Stimulated activated CD8-positive, alpha-beta memory T cell treated with anti-CD3 and anti-CD28 coated beads, Interleukin-15, amount 100 ng/mL, for 1 hour (primary cell): ENCODE results near the gene IL5.
"Not testable (repeated sequence)": the region's sequence is repeated elsewhere in the genome, so short reads cannot be mapped to it uniquely, and the experiment has no call there.

Source experiments
- DNase-seq: peaks from one replicate; pipeline ENCODE4 v3.0.0-alpha.2; 2020; ENCODE audit warnings: low read depth

IL5 gene

GRCh38 chr5:132543472-132544201, at the start of gene IL5:
Gene IL5 (minus strand): TSS chr5:132543522. CDS start chr5:132543478, 44 bp downstream.
- DNase-seq, result no peak

- DNase-seq, result no peak
Measured at GRCh38 chr5:132592521-132592920, 49.2 kb upstream of the IL5 start.

GRCh38 chr5:132591145-132591544, 47.8 kb upstream of the IL5 start:
- DNase-seq, result no peak

- DNase-seq, result no peak
Measured at GRCh38 chr5:132589467-132589866, 46.1 kb upstream of the IL5 start.

- no peak for DNase-seq
Measured at GRCh38 chr5:132586063-132586462, 42.7 kb upstream of the IL5 start.

- not testable (repeated sequence) for DNase-seq
Measured at GRCh38 chr5:132584560-132584959, 41.2 kb upstream of the IL5 start.

- DNase-seq, result no peak
Measured at GRCh38 chr5:132576123-132576522, 32.8 kb upstream of the IL5 start.

GRCh38 chr5:132566657-132567056, 23.3 kb upstream of the IL5 start:
- no peak for DNase-seq

GRCh38 chr5:132564555-132564954, 21.2 kb upstream of the IL5 start:
- not testable (repeated sequence) for DNase-seq

GRCh38 chr5:132561601-132562000, 18.3 kb upstream of the IL5 start:
- no peak for DNase-seq

GRCh38 chr5:132559383-132560060, 16.2 kb upstream of the IL5 start:
- no peak for DNase-seq

- no peak for DNase-seq
Measured at GRCh38 chr5:132557478-132558172, 14.3 kb upstream of the IL5 start.

- peak; percentile 83 for DNase-seq
Measured at GRCh38 chr5:132556763-132557477, 13.6 kb upstream of the IL5 start, which contains the start of gene RAD50. Gene RAD50 (plus strand): TSS chr5:132556977. CDS start chr5:132557325, 348 bp downstream.

GRCh38 chr5:132556153-132556762, 12.9 kb upstream of the IL5 start:
- no peak for DNase-seq

- no peak for DNase-seq
Measured at GRCh38 chr5:132549576-132549975, 6.3 kb upstream of the IL5 start.

GRCh38 chr5:132548834-132549233, 5.5 kb upstream of the IL5 start:
- DNase-seq, result not testable (repeated sequence)

GRCh38 chr5:132547269-132547668, 3.9 kb upstream of the IL5 start:
- DNase-seq, result no peak

- DNase-seq, result no peak
Measured at GRCh38 chr5:132546108-132546507, 2.8 kb upstream of the IL5 start.

GRCh38 chr5:132540764-132541163, 2.6 kb downstream of the IL5 start:
- no peak for DNase-seq

GRCh38 chr5:132540149-132540548, 3.2 kb downstream of the IL5 start:
- DNase-seq, result no peak

- no peak for DNase-seq
Measured at GRCh38 chr5:132539716-132540115, 3.6 kb downstream of the IL5 start.

GRCh38 chr5:132530946-132531345, 12.4 kb downstream of the IL5 start:
- DNase-seq, result no peak
